DMS153 treated with DMSO at 0.1 percent for 48 hours (cell line): ENCODE measurements around the gene MTRF1.
"Not testable (repeated sequence)": the region's sequence is repeated elsewhere in the genome, so short reads cannot be mapped to it uniquely, and the experiment has no call there.

Experiments used
- DNase-seq: peaks from one replicate; lab custom pipeline; 2025; ENCODE audit not compliant: unreplicated experiment; lab: John Stamatoyannopoulos, UW

Gene MTRF1

GRCh38 chr13:41182231-41182630 lies 81.1 kb downstream of the MTRF1 start:
- DNase-seq, result no peak

GRCh38 chr13:41179593-41180250 lies 83.7 kb downstream of the MTRF1 start:
- no peak for DNase-seq

- DNase-seq, result no peak
Measured at GRCh38 chr13:41178040-41178439, 85.3 kb downstream of the MTRF1 start.

GRCh38 chr13:41177616-41178015 lies 85.8 kb downstream of the MTRF1 start:
- DNase-seq, result no peak

- DNase-seq, result not testable (repeated sequence)
Measured at GRCh38 chr13:41175576-41175975, 87.8 kb downstream of the MTRF1 start.
